LNCAP (cell line): ENCODE results near the gene TXNRD3.
A peak's percentile ranks its signal among the peaks of the same experiment; 100 is the strongest.

Experiments used
- TF ChIP-seq, protein P1 (sequence below): fragments of 450-650 bp; IDR thresholded peaks from 2 replicates; pipeline ENCODE4 v1.5.1; 2017; ENCODE audit warnings: mild to moderate bottlenecking

TXNRD3 gene

DNA sequence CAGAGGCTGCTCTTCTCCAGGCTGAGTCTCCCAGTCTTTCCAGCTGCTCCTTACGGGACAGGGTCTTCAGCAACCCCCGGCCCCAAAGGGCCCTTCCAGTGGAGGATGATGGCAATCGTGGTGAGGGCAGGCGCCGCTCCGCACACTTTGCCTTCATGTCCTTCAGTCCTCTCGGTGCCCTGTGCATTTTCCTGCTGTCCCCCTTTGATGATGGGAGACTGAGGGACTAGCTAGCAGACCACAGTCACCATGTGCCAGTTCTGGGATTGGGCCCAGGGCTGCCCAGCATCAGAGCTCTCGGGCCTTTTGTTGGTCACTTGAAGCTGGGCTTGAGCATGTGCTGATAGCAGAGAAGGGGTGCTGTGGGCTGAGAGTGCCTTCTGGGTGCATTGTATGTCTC is 8.8 kb upstream of the TXNRD3 start:
- TF ChIP-seq, protein P1, sequence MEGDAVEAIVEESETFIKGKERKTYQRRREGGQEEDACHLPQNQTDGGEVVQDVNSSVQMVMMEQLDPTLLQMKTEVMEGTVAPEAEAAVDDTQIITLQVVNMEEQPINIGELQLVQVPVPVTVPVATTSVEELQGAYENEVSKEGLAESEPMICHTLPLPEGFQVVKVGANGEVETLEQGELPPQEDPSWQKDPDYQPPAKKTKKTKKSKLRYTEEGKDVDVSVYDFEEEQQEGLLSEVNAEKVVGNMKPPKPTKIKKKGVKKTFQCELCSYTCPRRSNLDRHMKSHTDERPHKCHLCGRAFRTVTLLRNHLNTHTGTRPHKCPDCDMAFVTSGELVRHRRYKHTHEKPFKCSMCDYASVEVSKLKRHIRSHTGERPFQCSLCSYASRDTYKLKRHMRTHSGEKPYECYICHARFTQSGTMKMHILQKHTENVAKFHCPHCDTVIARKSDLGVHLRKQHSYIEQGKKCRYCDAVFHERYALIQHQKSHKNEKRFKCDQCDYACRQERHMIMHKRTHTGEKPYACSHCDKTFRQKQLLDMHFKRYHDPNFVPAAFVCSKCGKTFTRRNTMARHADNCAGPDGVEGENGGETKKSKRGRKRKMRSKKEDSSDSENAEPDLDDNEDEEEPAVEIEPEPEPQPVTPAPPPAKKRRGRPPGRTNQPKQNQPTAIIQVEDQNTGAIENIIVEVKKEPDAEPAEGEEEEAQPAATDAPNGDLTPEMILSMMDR: no peak

DNA sequence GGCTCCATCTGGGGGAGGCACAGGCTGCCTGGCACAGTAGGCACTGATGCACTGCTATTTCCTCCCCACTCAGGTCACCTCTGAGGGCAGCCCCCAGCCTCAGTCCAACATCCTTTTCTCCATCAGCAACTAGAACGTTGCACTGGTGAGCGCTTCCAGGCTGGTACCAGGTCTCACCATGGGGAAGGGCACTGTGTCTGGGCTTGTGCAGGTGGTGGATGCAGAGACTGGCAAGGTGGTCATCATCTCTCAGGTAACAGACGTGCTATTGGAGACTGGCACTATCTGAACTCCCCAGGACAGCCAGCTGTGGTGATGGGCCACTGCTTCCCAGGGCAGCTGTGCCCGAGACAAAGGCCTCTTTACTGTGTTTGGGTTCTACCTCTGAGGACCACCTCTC is 8.3 kb upstream of the TXNRD3 start:
- TF ChIP-seq, protein P1: no peak

DNA sequence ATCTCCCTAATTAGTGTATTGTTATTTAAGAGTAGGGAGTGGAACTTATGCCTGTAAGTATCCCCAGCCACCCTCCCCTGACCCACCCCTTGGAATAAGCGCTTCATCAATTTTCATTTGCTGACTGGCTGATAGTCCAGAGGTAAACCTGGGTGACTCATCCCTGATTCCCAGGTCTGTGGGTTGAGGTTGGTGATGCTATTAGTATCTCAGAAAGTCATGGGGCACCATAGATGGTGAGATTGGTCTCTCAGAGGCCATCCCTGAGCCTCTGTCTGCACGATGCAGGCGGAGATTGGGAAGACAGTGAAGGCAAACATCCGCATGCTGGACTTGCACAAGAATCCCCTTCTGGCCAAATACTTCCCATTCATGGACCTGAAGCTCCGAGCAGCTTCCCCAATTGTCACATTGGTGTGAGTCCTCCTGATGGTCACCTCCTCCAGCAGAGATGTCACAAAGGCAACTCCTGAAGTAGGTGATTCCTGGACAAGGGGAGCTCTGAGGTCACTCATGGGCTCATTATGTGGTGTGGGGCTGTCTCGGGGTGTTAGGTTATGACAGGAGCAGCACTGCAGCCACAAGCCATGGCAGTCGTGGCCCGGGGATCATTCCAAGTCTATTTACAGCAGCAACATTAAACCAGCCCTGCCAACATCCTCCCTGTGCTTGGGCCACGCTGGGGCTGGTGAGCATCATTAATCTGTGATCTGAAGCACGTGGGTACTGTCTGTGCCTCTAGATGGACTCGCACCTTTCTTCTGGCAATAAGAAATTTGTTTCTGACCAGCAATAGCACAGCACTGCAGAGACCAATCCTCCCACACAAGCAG is 6.8 kb upstream of the TXNRD3 start:
- TF ChIP-seq, protein P1: no peak

DNA sequence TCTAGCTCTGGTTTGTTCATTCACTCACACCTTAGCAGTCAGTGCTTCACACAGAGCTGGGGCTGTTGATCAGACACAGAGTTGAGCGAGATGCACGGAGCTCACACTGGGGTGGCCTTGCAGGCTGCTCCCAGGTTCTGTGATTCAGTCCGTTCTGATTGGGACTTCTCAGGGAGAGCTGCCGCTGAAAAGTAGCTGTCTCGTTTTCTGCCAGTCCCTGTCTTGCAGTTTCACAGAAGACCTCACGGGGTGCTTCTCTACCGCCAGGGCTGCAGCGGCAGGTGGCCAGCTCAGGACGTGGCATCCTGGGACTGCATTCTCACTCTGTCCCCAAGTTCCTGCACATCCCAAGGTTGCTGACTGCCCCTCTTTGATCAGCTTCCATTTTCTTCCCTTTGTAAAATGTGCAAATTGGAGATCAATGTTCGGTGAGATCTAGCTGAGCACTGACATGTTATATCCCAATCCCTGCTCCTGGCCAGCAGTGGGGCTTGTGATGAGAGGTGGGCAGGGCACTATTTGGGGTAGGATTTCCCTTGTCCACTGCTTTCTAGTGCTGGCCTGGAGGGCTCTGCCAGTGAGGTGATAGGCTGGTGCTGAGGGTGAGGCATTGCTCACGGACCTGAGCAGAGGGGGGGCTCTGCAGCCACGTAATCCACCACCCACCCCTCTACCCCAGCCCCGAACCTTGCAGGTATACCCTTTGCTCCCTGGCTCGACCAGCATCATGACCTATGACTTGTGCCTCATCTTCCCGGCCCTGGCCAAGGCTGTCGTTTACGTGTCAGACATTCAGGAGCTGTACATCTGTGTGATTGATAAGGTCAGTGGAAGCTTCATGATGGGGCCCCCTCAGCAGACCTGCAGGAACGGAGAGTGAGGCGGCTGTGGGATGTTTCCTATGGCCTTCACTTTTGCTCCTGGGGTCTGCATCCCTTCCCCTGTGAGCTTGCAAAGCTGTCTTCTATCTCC is 5.3 kb upstream of the TXNRD3 start:
- TF ChIP-seq, protein P1: peak; percentile 42

DNA sequence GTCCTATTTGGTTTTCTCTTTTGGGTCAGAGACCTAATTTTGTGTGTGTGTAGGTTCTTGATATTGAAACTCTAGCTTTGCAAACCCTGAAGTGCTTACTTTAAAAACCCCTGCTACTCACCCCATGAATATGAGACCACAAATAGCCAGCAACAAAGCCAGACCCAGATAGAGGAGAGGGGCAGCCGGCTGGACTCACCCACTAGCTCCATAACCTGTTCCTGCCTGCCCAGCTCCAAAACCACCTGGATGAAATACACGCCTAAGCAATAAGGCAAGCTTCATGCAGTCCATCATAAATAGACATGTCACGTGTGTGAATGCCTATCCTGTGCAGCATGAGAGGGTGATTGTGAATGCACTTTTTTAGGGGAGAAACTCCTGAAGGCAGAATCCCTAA is 3.7 kb upstream of the TXNRD3 start:
- TF ChIP-seq, protein P1: no peak

DNA sequence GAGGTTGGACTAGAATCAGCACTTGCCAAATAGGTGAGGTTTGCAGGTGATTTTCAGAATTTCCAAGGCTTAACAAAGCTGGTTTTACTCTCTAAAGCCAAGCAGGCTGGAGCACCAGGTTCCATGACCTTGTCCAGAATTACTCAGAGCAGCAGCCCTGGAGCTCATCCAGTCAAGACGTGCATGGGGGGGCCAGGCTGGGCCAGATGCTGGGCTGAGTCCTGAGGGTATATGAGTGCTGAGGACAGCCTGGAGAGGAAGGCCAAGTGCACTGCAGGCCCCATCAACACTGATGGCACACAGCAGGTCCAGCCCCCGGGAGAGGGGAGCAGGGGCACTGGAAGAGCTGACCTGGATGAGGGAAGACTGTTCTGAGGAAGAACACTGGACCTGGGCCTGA is 3.0 kb upstream of the TXNRD3 start:
- TF ChIP-seq, protein P1: no peak

DNA sequence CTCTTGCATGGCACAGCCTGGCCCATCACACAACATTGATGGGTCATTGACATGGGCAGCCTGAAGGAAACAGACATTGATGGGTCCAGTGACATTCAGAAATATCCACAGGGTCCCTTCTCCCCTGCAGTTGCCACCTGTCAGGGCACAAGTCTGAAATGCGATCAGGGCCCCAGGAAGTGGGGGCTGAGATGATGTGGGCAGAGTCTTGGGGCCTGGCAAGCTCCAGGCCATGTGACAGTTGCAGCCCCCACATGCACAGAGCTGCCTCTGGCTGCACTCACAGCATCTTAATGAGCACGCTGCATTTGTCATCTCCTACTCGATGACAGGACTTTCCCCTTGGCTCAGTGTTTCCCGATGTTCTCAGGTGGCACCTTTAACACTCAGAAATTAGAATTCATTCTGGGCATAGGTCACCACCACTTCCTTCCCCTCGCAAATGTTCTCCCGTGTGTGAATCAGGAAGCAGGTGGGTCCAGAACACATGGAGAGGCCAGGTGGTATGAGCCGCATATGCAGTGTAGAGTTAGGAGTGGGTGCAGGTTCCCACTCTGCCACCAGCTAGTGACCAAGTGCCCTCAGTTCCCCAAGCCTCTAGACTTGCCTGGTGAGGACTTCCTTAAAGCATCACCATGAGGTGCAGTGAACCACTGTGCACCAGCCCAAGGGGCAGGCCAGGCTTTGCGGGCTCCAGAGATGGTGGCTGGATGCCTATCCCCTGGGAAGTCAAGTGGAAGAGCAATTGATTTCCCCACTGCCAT is 1.6 kb upstream of the TXNRD3 start:
- TF ChIP-seq, protein P1: no peak
